Measurements from ENCODE around the gene BCL11A. TPM values are rescaled to one million over a fixed set of nuclear protein-coding genes. Genes with fewer than 3 reads are reported as not detected.

Gene BCL11A
- total RNA-seq, 1 donor from 2014 or later, result 29.8 TPM

- TF ChIP-seq EZH2 (IDR thresholded peaks at IDR 0.05; ENCODE audit: insufficient read depth, low read length) (no peak), CTCF (IDR thresholded peaks at IDR 0.05; ENCODE audit: insufficient read depth, low read depth, low read length) (no peak)
- Histone ChIP-seq H3K9me3 (ENCODE audit: insufficient read depth, low read depth, low read length) (no peaks in the 10 kb centered on the region), H3K4me2 (ENCODE audit: low read length) (no peak overlapping the region), H4K20me1 (ENCODE audit: insufficient read depth, low read length) (peaks cover 10% of the 10 kb centered on the region), H3K4me3 (ENCODE audit: insufficient read depth, low read depth, low read length) (no peak overlapping the region), H3K27me3 (ENCODE audit: insufficient read depth, low read length) (no peaks in the 10 kb centered on the region), H3K4me1 (ENCODE audit: insufficient read depth, low read length) (no peaks in the 10 kb centered on the region), H3K27ac (ENCODE audit: low read depth, low read length) (no peak overlapping the region), H3K36me3 (ENCODE audit: insufficient read depth, low read length) (peaks cover 8% of the 10 kb centered on the region), H3K79me2 (ENCODE audit: insufficient read depth, low read length) (peaks cover 36% of the 10 kb centered on the region), H2AFZ (ENCODE audit: low read depth, low read length) (no peak overlapping the region), H3K9ac (ENCODE audit: low read length) (no peak overlapping the region)
- no peak for DNase-seq (ENCODE audit: low read depth)
- H3K4me1 Mint-ChIP-seq (ENCODE audit: low read depth, unreplicated experiment), result peaks cover 35% of the 10 kb centered on the region
- no peak for FAIRE-seq
- no peaks in the 10 kb centered on the region for H3K27me3 Mint-ChIP-seq (ENCODE audit: low read depth, unreplicated experiment)
- H3K4me3 Mint-ChIP-seq (ENCODE audit: unreplicated experiment), result no peak overlapping the region
- no peak overlapping the region for H3K27ac Mint-ChIP-seq (ENCODE audit: unreplicated experiment)
- H3K36me3 Mint-ChIP-seq (ENCODE audit: low read depth, unreplicated experiment), result peaks cover 9% of the 10 kb centered on the region
- no peaks in the 10 kb centered on the region for H3K9me3 Mint-ChIP-seq (ENCODE audit: unreplicated experiment)
Measured at GRCh38 chr2:60544062-60544461, 9.4 kb downstream of the BCL11A start.

GRCh38 chr2:60541056-60541651 lies 12.3 kb downstream of the BCL11A start:
- H3K4me2 ChIP-seq (ENCODE audit: low read length), result no peak overlapping the region
- H3K9me3 ChIP-seq (ENCODE audit: insufficient read depth, low read depth, low read length), result no peaks in the 10 kb centered on the region
- no peak overlapping the region for H2AFZ ChIP-seq (ENCODE audit: low read depth, low read length)
- peaks cover 10% of the 10 kb centered on the region for H3K36me3 Mint-ChIP-seq (ENCODE audit: low read depth, unreplicated experiment)
- TF ChIP-seq EZH2 (IDR thresholded peaks at IDR 0.05; ENCODE audit: insufficient read depth, low read length), result no peak
- TF ChIP-seq CTCF (IDR thresholded peaks at IDR 0.05; ENCODE audit: insufficient read depth, low read depth, low read length), result no peak
- no peak overlapping the region for H3K4me3 ChIP-seq (ENCODE audit: insufficient read depth, low read depth, low read length)
- H3K36me3 ChIP-seq (ENCODE audit: insufficient read depth, low read length), result peaks cover 10% of the 10 kb centered on the region
- H4K20me1 ChIP-seq (ENCODE audit: insufficient read depth, low read length), result peaks cover 2% of the 10 kb centered on the region
- peaks cover 10% of the 10 kb centered on the region for H3K79me2 ChIP-seq (ENCODE audit: insufficient read depth, low read length)
- DNase-seq (ENCODE audit: low read depth), result no peak
- H3K27ac Mint-ChIP-seq (ENCODE audit: unreplicated experiment), result no peak overlapping the region
- no peak for FAIRE-seq
- H3K27me3 ChIP-seq (ENCODE audit: insufficient read depth, low read length), result no peaks in the 10 kb centered on the region
- H3K27me3 Mint-ChIP-seq (ENCODE audit: low read depth, unreplicated experiment), result no peaks in the 10 kb centered on the region
- H3K9me3 Mint-ChIP-seq (ENCODE audit: unreplicated experiment), result no peaks in the 10 kb centered on the region
- no peaks in the 10 kb centered on the region for H3K4me1 ChIP-seq (ENCODE audit: insufficient read depth, low read length)
- no peak overlapping the region for H3K4me3 Mint-ChIP-seq (ENCODE audit: unreplicated experiment)
- H3K4me1 Mint-ChIP-seq (ENCODE audit: low read depth, unreplicated experiment), result peaks cover 23% of the 10 kb centered on the region
- no peak overlapping the region for H3K9ac ChIP-seq (ENCODE audit: low read length)
- no peak overlapping the region for H3K27ac ChIP-seq (ENCODE audit: low read depth, low read length)

- Histone ChIP-seq H3K27ac (ENCODE audit: low read depth, low read length) (no peak overlapping the region), H2AFZ (ENCODE audit: low read depth, low read length) (no peak overlapping the region), H3K9ac (ENCODE audit: low read length) (no peak overlapping the region), H3K4me3 (ENCODE audit: insufficient read depth, low read depth, low read length) (no peak overlapping the region), H3K4me2 (ENCODE audit: low read length) (no peak overlapping the region), H3K4me1 (ENCODE audit: insufficient read depth, low read length) (no peaks in the 10 kb centered on the region), H3K79me2 (ENCODE audit: insufficient read depth, low read length) (peaks cover 9% of the 10 kb centered on the region), H3K9me3 (ENCODE audit: insufficient read depth, low read depth, low read length) (no peaks in the 10 kb centered on the region), H3K27me3 (ENCODE audit: insufficient read depth, low read length) (no peaks in the 10 kb centered on the region), H3K36me3 (ENCODE audit: insufficient read depth, low read length) (peaks cover 10% of the 10 kb centered on the region), H4K20me1 (ENCODE audit: insufficient read depth, low read length) (no peaks in the 10 kb centered on the region)
- Mint-ChIP-seq H3K4me3 (ENCODE audit: unreplicated experiment) (no peak overlapping the region), H3K36me3 (ENCODE audit: low read depth, unreplicated experiment) (peaks cover 8% of the 10 kb centered on the region), H3K27me3 (ENCODE audit: low read depth, unreplicated experiment) (no peaks in the 10 kb centered on the region), H3K4me1 (ENCODE audit: low read depth, unreplicated experiment) (peaks cover 14% of the 10 kb centered on the region), H3K27ac (ENCODE audit: unreplicated experiment) (no peak overlapping the region), H3K9me3 (ENCODE audit: unreplicated experiment) (no peaks in the 10 kb centered on the region)
- FAIRE-seq, result no peak
- no peak for TF ChIP-seq EZH2 (IDR thresholded peaks at IDR 0.05; ENCODE audit: insufficient read depth, low read length)
- TF ChIP-seq CTCF (IDR thresholded peaks at IDR 0.05; ENCODE audit: insufficient read depth, low read depth, low read length), result no peak
- no peak for DNase-seq (ENCODE audit: low read depth)
Measured at GRCh38 chr2:60540074-60540473, 13.4 kb downstream of the BCL11A start.
